ENCODE results near the gene FAM222B. TPM values are rescaled to one million over a fixed set of nuclear protein-coding genes. Genes with fewer than 3 reads are reported as not detected.

Gene FAM222B, protein sequence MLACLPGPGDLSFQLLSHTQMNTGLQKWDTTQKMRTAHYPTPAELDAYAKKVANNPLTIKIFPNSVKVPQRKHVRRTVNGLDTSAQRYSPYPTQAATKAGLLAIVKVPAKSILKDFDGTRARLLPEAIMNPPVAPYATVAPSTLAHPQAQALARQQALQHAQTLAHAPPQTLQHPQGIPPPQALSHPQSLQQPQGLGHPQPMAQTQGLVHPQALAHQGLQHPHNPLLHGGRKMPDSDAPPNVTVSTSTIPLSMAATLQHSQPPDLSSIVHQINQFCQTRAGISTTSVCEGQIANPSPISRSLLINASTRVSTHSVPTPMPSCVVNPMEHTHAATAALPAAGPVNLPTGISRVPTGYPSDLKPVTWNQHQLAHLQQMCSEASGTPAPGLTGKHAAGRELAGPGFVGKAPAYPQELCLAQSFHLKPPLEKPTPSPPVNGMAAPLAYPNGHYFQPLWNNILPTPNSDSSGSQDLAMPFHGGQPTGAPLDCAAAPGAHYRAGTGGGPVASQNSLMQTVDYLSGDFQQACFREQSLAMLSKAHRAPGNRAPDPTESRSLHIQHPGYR
- 31.8 to 55.0 TPM (median 49.9 TPM) in 5 replicates for total RNA-seq (2022; extraction: Qiagen RNA extraction)

DNA sequence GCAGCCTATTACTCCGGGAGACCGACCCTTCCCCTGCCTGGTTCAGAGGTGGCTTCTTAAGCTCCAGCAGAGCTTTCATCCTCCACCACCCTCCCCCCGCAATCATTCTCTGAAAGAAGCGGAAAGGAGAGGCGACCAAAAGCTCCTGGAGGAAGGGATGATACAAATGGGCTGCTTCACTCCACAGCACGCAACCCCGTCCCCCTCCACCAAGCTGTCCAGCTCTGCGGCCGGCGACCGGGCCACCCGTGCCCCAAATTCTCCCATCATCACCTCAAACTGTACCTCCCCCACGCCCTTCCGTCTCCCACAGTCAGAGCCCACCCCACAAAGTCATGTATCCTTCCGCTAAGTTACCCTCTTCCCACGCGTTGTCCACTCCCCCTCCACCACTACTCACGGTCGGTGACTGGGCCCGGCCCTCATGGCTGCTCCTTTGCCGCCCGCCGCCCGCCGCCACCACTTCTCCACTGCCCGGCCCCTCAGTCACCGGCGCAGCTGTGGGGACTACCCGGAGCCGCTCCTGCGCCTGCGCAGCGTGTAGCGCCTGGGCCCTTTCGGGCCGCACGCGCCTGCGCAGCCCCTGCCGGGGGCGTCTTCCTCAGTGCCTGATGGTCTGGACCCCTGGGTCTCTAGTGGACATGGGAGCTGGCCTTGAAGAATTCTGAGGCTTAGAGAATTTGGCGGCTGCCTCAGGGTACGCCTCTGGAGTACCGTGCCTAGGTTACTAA is at the start of gene FAM222B:
Gene FAM222B, minus strand, starts transcription at position 509 of the 731 bp plus-strand sequence. CDS start 76,123 bp downstream, outside the sequence.

DNA sequence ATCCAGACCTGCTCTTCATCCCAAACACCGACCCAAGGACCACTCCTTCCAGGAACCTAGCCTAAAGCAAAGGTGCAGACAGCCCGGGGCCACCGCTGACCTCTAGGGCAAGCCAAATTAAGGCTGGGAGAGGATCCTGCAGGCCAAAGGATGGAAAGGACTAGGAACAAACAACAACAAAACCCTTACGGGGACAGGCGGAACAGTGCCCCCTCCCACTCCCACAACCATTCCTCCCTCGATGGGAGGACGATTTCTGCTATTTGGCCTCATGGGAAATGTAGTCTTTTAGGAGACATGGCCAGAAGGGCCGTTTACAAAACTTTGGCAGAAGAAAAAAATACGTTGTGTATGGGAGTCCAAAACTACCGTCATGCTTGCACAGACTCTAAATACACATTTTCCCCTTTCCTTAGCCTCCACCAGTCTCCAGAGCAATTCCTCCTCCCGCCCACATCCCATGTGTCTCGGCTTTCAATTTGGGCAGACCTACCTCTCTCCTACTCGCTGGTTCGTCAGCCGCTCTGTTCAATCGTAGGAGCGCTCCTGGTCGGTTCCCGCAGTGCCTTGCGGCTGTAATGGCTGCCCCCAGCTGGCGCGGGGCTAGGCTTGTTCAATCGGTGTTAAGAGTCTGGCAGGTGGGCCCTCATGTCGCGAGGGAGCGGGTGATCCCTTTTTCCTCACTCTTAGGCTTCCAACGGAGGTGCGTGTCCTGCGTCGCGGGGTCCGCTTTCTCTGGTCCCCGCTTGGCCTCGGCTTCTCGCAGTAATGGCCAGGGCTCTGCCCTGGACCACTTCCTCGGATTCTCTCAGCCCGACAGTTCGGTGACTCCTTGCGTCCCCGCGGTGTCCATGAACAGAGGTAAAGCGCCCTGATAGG is 12.1 kb upstream of the FAM222B start, which contains the start of gene ERAL1:
Gene ERAL1, plus strand, starts transcription at position 560 of the 879 bp plus-strand sequence. Its CDS starts 19 bp downstream, at position 579.

DNA sequence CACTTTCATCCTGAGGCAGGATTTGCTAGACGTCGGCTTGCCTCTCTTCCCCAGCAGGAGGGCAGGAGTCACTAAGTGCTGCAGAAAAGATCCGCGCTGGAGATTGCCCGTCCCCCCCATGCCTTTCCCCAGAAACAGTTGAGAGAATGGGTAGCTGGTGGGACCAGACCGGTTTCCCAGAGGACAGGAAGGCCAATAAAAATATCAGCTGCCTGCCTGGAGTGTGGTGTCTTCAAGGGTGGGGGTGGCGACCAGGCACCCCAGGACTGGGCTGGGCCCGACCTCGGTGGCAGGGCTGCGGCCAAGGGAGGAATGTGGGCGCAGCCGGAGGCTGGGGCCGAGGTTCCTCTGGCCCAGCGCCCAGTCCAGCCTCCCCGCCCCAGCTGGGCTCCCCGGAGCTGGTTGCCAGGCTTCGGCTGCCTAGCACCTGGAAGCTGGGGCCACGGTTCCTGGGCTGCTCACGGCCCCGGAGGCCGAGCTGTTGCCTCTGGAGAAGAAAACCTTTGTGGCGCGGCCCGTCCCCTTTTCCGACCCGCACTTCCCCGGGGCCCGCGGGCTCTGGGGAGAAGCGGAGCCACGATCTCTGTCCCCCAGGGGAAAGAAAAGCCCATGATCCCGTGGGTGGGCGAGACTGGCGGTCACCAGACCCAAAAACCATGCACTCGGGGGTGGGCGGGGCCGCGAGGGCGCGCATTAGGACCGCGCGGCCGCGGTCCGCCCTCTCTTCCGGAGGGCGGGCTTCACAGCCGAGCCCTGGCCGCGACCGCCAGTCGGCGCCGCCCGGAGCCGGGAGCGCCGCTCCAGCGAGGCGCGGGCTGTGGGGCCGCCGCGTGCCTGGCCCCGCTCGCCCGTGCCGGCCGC is 99.1 kb downstream of the FAM222B start, which contains the start of gene TRAF4:
Gene TRAF4, plus strand, starts transcription at position 769 of the 861 bp plus-strand sequence. CDS start 102 bp downstream, outside the sequence.

DNA sequence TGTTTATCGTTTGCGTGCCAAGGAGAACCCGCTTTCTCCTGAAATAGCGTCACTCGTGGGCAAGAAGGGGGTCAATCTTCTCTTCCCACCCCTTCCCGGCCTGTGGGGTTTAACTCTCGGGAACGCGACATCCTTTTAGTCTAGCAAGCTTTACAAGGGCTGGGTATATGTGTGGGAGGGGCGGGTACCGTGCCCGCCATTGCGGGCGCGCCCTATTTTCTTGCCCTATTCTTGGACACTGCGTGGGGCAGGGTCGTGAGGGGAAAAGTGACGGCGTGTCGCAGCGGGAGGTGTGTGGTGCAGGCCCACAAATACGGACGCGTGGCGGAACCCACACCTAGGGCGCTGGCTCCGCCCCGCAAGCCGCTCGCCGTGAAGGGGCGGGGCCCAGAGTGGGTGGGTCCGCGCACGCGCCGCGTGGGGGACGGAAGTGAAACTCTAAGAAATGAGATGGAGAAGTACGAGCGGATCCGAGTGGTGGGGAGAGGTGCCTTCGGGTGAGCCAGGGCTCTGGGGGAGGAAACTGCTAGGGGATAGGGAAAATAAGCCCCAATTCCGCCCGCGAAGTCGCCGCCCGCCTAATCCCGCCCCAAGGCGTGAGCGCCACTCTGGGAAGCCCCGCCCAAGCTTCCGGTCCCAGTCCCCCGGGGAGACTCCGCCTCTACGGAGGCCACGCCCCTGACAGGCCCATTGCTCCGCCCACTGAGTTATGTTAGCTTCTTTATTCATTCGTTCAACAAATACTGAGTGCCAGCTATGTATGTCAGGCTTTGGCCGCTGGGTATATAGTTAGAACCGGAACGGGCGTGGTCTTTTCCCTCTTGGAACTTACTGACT is 114.0 kb downstream of the FAM222B start, which contains the start of gene NEK8:
Gene NEK8, plus strand, starts transcription at position 425 of the 837 bp plus-strand sequence. Its CDS starts 26 bp downstream, at position 451.

DNA sequence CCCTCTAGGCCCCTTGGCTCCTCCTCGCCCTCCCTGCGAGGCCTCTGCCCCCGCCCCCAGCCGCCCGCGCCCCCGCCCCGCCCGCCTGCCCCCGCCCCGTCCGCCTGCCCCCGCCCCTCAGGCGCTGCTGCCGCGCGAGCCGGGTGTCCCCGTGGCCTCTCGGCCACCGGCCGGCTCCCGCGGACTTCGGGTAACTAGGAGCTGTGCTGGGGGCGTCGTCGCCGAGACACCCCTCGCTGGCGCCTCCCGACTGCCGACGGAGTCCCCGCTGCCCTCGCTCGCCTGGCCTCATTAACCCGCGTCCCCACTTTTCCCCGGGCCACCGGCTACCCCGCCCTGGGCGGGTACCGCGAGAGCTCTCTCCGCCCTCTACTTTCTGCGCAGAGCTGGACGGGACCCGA is 116.4 kb downstream of the FAM222B start, which contains the start of gene TLCD1:
Gene TLCD1, minus strand, starts transcription at position 8 of the 401 bp plus-strand sequence. CDS start 136 bp downstream, outside the sequence.

DNA sequence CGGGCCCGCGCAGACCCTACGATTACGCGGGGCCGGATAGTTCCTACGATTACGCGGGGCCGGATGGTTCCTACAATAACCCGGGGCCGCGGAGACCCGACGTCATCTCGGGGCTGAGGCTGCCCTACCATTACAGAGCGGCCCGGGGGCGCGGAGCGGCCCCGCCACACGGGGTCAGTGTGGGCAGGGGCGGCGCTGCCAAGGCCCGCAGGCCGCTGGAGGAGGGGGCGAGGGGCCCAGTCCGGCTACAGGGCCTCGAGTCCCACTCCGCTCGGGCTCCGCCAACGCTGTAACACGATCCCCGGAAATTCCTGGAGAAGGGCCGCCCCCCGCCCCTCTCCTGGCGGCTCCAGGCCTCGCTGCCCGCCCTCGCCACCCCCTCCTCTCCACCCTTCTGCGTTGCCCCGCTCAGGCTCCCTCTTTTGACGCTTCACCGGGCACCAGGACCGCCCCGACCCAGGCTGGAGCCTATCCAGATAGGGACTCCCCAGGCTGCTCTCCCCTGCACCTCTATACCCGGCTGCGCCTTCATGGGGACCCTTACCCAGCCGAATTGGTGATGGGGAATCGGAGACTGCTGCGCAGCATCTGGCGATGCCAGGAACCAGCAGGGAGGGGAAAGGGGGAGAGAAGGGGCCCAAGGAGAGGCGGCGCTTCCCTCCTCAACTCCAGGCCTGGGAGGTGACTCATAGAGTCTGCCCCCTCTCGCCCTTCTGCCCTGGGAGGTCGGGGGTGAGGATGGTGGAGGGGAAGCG is 124.8 kb downstream of the FAM222B start, which contains the start of gene RAB34:
Gene RAB34, minus strand, starts transcription at position 291 of the 755 bp plus-strand sequence. CDS start 602 bp downstream, outside the sequence.

DNA sequence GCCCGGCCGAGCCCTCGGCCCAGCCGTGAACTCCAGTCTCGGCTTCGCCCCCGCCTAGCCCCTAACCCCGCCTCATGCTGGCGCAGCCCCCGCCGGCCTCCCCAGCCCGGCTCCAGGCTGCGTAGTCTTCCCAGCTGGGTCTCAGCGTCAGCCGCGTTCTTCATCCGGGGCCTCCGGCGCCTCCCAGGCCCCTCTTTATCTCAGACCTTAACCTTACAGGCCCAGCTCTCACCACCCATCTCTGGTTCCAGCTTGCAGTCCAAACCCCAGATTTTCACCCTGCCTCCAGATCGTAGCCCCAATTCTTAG is 130.9 kb downstream of the FAM222B start, which contains the start of gene PROCA1:
Gene PROCA1, minus strand, starts transcription at position 166 of the 309 bp plus-strand sequence. CDS start 228 bp downstream, outside the sequence.

Other genes with a start within 250 kb of the FAM222B start
- 64.8 to 73.8 TPM (median 69.0 TPM) in 5 replicates for gene SPAG5, start 243.8 kb downstream of the FAM222B start, total RNA-seq (2022; extraction: Qiagen RNA extraction)
- gene RSKR, start 228.6 kb downstream of the FAM222B start, total RNA-seq (2022; extraction: Qiagen RNA extraction) = 1.8 to 5.6 TPM (median 4.3 TPM) in 5 replicates
- gene BLTP2, start 197.6 kb downstream of the FAM222B start, total RNA-seq (2022; extraction: Qiagen RNA extraction) = 58.8 to 74.2 TPM (median 69.1 TPM) in 5 replicates
- gene SDF2, start 180.9 kb downstream of the FAM222B start, total RNA-seq (2022; extraction: Qiagen RNA extraction) = 75.2 to 84.3 TPM (median 77.7 TPM) in 5 replicates
- 56.8 to 83.6 TPM (median 78.1 TPM) in 5 replicates for gene SUPT6H, start 180.6 kb downstream of the FAM222B start, total RNA-seq (2022; extraction: Qiagen RNA extraction)
- 0.87 to 1.6 TPM (median 1.4 TPM) in 5 replicates for gene PROCA1, start 130.9 kb downstream of the FAM222B start, total RNA-seq (2022; extraction: Qiagen RNA extraction)
- 192 to 231 TPM (median 217 TPM) in 5 replicates for gene RAB34, start 124.9 kb downstream of the FAM222B start, total RNA-seq (2022; extraction: Qiagen RNA extraction)
- gene RPL23A, start 122.8 kb downstream of the FAM222B start, total RNA-seq (2022; extraction: Qiagen RNA extraction) = 1,532 to 2,344 TPM (median 1,598 TPM) in 5 replicates
- 27.5 to 45.5 TPM (median 40.7 TPM) in 5 replicates for gene TLCD1, start 116.6 kb downstream of the FAM222B start, total RNA-seq (2022; extraction: Qiagen RNA extraction)
- 2.5 to 3.9 TPM (median 3.7 TPM) in 5 replicates for gene NEK8, start 114.0 kb downstream of the FAM222B start, total RNA-seq (2022; extraction: Qiagen RNA extraction)
- gene TRAF4, start 98.8 kb downstream of the FAM222B start, total RNA-seq (2022; extraction: Qiagen RNA extraction) = 46.2 to 72.9 TPM (median 69.6 TPM) in 5 replicates
- gene ERAL1, start 12.2 kb upstream of the FAM222B start, total RNA-seq (2022; extraction: Qiagen RNA extraction) = 69.9 to 83.2 TPM (median 80.3 TPM) in 5 replicates
- 69.2 to 96.1 TPM (median 91.3 TPM) in 5 replicates for gene FLOT2, start 54.9 kb upstream of the FAM222B start, total RNA-seq (2022; extraction: Qiagen RNA extraction)
- 5.8 to 7.0 TPM (median 6.5 TPM) in 5 replicates for gene DHRS13, start 60.3 kb upstream of the FAM222B start, total RNA-seq (2022; extraction: Qiagen RNA extraction)
- gene PHF12, start 108.7 kb upstream of the FAM222B start, total RNA-seq (2022; extraction: Qiagen RNA extraction) = 27.2 to 39.1 TPM (median 36.7 TPM) in 5 replicates
- 0.08 TPM in 1 of 5 replicates, not detected in the others for gene SEZ6, start 163.2 kb upstream of the FAM222B start, total RNA-seq (2022; extraction: Qiagen RNA extraction)
- 0.07 to 0.29 TPM (median 0.10 TPM) in 5 replicates for gene PIPOX, start 200.4 kb upstream of the FAM222B start, total RNA-seq (2022; extraction: Qiagen RNA extraction)